ENCODE results near the gene SLC8A1.
A peak's percentile ranks its signal among the peaks of the same experiment; 100 is the strongest.

Gene SLC8A1
- 89.2 to 235 (median 177) reads per million in 17 experiments for total RNA-seq

DNA sequence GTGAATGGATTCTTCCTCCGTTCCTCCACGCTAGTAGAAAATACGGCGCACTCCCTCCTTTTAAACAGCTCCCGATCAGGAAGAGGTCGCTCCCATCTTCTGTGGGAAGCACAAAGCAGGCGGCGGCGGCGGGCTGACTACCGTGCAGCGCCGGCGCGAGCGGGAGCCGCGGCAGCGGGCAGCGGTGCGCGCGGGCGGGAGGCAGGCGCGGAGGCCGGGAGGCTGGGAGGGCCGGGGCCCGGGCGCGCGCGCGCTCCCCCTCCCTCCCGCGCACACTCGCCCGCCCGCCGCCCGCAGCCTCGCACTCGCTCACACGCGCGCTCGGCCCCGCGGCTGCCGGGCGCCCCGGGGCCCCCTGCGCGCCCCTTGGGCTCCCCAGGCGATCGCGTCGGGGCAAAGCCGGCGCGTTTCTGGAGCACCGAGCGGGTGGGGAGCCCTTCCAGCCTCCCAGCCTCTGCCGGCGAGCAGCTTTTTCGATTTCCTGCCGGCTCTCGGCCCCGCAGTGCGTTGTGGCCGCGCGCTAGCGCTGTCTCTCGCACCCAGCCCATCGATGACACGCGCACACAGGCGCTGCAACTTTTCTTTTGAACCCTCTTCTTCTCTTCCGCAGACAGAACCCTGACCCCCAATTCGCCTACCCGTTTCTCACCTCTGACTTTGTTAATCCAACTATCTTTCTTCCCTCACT is at the start of gene SLC8A1:
SLC8A1 (minus strand) TSS at position 173 of the 688 bp plus-strand sequence.
- DNase-seq = peak; percentile 50 to 86 (median 70)

DNA sequence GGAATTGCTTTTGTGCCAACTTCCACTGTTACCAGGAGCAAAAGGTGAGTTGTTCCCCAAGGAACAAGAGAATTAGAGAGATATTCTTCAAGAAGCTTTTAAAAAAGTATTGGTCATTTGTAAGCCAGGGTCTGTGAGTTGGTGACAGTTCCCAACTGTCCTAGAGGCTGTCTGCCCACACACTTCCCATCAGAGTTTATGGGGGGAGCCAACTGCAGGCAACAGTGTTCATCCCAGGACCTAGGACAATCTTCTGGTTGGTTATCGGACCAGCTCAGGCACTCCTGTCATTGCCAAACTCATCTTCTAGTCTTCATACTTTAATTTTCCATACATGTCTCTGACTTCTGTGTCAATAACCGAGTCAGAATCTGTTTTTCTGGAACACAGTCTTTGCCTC is 47.5 kb upstream of the SLC8A1 start:
- no peak for DNase-seq

DNA sequence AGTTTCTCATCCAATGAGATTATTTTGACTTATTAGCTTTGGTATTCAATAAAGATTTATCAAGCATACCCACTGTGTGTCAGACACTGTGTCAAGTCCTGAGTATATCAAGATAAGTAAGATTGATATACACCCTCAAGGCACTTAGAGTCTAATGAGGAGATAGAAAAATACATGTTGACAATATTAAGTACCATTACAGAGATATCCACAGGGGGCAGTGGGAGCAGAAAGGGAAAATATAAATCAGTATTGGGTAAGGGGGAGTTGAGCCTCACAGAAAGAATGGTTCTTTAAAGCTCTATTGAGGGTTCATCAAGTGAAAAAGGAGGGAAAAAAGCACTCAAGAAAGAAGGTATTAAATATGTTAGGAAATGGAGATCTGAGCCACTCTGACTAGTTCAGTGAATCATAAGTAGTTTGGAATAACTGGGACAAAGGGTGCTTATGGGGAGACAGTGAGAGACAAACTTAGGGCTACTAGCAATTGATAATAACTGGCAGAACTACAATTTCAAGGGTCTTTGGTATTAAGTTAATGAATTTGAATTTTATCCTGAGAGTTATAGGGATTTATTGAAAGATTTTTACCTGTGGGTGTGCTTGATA is 45.5 kb upstream of the SLC8A1 start:
- DNase-seq = no peak

DNA sequence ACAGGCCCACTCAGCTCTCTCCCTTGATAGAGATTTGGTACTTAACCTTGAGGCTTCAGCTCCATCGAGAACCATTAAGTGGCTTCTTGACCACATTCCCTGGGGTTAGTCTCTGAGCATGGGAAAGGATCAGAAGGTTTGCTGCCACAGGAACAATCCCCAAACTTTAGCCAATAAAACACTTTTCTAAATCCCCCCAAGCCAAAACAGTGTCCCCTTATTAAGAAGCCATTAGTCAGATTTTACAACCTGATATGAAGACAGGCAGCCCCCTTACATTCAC is 37.7 kb upstream of the SLC8A1 start:
- DNase-seq = no peak

- peak; percentile 32 to 60 (median 47) for DNase-seq
Measured at GRCh38 chr2:40488927-40489677, 37.2 kb upstream of the SLC8A1 start.

DNA sequence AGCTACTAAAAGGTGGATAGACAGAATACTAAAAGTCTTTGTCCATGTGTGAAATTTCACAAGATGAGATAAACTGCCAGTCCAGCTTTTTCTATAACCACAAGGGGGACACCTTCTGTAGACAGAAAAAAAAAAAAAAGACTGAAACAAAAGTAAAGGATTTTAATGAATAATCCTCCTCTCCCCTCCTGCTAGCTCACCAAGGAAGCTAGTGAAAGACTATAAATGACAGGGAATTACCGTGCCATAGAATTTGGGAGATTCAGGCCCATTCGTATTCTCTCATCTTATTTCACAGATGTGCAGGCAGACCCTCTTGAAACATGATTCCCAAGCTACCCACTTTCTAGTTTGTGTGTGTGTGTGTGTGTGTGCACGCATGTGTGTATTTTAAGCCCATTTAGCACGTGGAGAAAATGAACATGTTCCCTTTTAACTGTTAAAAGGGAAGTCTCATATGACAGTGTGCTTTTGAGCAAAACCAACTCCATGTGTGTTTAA is 36.3 kb upstream of the SLC8A1 start:
- DNase-seq = peak in 3 of 4 experiments; percentile 37 to 74 (median 61)

- DNase-seq = peak; percentile 84 to 96 (median 89)
Measured at GRCh38 chr2:40487602-40488001, 35.7 kb upstream of the SLC8A1 start.

- DNase-seq = peak in 2 of 4 experiments; percentile 36 to 39
Measured at GRCh38 chr2:40485854-40486253, 34.0 kb upstream of the SLC8A1 start.

GRCh38 chr2:40485318-40485717 is 33.4 kb upstream of the SLC8A1 start:
- peak in 3 of 4 experiments; percentile 27 to 47 (median 38) for DNase-seq

GRCh38 chr2:40483549-40484243 is 31.8 kb upstream of the SLC8A1 start:
- peak in 2 of 4 experiments; percentile 59 to 62 for DNase-seq

GRCh38 chr2:40480596-40480995 is 28.7 kb upstream of the SLC8A1 start:
- peak in 3 of 4 experiments; percentile 10 to 50 (median 25) for DNase-seq

- DNase-seq = peak; percentile 66 to 96 (median 84)
Measured at GRCh38 chr2:40480073-40480472, 28.2 kb upstream of the SLC8A1 start.

DNA sequence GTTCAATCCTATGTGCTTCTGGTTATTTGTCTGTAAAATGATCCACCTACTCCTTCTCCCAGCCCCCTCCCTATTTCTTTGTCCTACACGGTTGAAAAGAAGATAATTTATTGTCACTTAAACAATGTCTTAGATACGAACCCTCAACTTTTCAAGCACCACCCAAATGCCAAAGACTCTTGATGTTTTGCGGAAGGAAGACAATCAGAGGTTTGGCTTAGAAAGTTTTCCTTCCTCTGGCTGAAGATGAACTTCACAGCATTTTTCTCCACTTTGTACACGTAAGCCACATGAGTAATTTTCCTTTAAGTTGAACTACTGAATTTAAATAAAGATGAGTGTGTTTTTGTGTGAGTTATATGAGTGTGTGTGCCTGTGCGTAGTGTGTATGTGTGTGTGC is 25.5 kb upstream of the SLC8A1 start:
- DNase-seq = peak in 3 of 4 experiments; percentile 36 to 52 (median 52)

DNA sequence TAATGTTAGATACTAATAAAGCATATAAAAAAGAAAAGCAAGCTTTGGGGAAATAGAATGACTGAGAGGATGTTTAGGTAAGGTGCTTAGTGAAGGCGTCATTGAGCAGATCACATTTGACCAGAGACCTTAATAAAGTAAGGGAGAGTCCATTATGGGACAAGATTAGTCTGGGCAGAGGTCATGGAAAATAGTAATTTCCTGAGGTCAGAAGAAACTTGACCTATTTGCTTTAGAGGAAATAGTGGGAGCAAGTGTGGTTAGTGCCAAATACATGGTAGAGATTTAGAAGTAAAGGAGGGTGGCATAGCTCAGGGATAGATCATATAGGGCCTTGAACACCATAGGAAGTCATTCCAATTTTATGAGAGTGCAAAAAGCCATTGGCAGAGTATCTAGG is 24.5 kb upstream of the SLC8A1 start:
- DNase-seq = peak in 2 of 4 experiments; percentile 37 to 52

DNA sequence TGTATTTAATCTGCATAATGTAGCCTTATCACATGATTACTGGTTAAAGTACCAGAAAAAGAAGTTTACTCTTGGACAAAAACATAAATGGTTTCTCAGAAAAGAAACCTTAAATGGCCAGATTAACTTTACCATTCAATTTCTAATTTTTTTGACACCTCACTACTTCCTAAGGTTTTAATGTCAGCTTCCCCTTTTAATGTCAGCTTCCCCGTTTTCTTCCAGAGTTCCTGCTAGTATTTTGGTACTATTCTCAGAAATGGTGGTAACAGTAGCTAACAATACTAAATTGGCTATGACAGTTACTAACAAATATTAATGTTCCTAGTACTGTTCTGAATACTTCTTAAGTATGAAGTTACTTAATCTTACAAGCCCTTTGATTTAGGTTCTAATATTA is 22.4 kb upstream of the SLC8A1 start:
- DNase-seq = peak in 3 of 4 experiments; percentile 31 to 79 (median 78)

GRCh38 chr2:40471866-40472265 is 20.0 kb upstream of the SLC8A1 start:
- peak in 1 of 4 experiments; percentile 14 for DNase-seq

- peak; percentile 64 to 90 (median 75) for DNase-seq
Measured at GRCh38 chr2:40470822-40471813, 19.2 kb upstream of the SLC8A1 start.

- no peak for DNase-seq
Measured at GRCh38 chr2:40466935-40467572, 15.2 kb upstream of the SLC8A1 start.

GRCh38 chr2:40466332-40466906 is 14.5 kb upstream of the SLC8A1 start:
- DNase-seq = no peak

GRCh38 chr2:40463112-40463511 is 11.2 kb upstream of the SLC8A1 start:
- no peak for DNase-seq

Measured in suppressor macrophage (primary cell).